ENCODE results near the gene METTL2B. TPM values are rescaled to one million over a fixed set of nuclear protein-coding genes. Genes with fewer than 3 reads are reported as not detected.
"Not testable (repeated sequence)": the region's sequence is repeated elsewhere in the genome, so short reads cannot be mapped to it uniquely, and the experiment has no call there.

Gene METTL2B
- total RNA-seq, 1 donor from 2014 or later = 26.3 TPM

- peak; percentile 9 for DNase-seq (ENCODE audit: low spot score)
- no peak overlapping the region for H3K4me3 Mint-ChIP-seq (ENCODE audit: unreplicated experiment)
- no peaks in the 10 kb centered on the region for H3K27me3 Mint-ChIP-seq (ENCODE audit: low read depth)
- peaks cover 6% of the 10 kb centered on the region for H3K4me1 Mint-ChIP-seq (ENCODE audit: low read depth)
- H3K27ac Mint-ChIP-seq (ENCODE audit: unreplicated experiment) = no peak overlapping the region
- TF ChIP-seq, protein P1, sequence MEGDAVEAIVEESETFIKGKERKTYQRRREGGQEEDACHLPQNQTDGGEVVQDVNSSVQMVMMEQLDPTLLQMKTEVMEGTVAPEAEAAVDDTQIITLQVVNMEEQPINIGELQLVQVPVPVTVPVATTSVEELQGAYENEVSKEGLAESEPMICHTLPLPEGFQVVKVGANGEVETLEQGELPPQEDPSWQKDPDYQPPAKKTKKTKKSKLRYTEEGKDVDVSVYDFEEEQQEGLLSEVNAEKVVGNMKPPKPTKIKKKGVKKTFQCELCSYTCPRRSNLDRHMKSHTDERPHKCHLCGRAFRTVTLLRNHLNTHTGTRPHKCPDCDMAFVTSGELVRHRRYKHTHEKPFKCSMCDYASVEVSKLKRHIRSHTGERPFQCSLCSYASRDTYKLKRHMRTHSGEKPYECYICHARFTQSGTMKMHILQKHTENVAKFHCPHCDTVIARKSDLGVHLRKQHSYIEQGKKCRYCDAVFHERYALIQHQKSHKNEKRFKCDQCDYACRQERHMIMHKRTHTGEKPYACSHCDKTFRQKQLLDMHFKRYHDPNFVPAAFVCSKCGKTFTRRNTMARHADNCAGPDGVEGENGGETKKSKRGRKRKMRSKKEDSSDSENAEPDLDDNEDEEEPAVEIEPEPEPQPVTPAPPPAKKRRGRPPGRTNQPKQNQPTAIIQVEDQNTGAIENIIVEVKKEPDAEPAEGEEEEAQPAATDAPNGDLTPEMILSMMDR (IDR thresholded peaks at IDR 0.05) = no peak
- peaks cover 9% of the 10 kb centered on the region for H3K36me3 Mint-ChIP-seq (ENCODE audit: low read depth)
- no peaks in the 10 kb centered on the region for H3K9me3 Mint-ChIP-seq (ENCODE audit: low read depth)
These were observed 74.4 kb downstream of the METTL2B start for GRCh38 chr7:128550920-128551319.

GRCh38 chr7:128554394-128554793 lies 77.8 kb downstream of the METTL2B start:
- H3K4me1 Mint-ChIP-seq (ENCODE audit: low read depth); H3K4me3 Mint-ChIP-seq (ENCODE audit: unreplicated experiment); H3K27ac Mint-ChIP-seq (ENCODE audit: unreplicated experiment); H3K27me3 Mint-ChIP-seq (ENCODE audit: low read depth); H3K9me3 Mint-ChIP-seq (ENCODE audit: low read depth); H3K36me3 Mint-ChIP-seq (ENCODE audit: low read depth); DNase-seq (ENCODE audit: low spot score): not testable (repeated sequence)

Other genes starting within 250 kb of the METTL2B start
- gene LEP, start 235.5 kb upstream of the METTL2B start, total RNA-seq = not detected in 3 replicates
- gene RBM28, start 132.8 kb upstream of the METTL2B start, total RNA-seq = 32.2 to 49.7 TPM (median 35.2 TPM) in 3 replicates
- 0.42 to 1.4 TPM (median 0.46 TPM) in 3 replicates for gene PRRT4, start 115.1 kb upstream of the METTL2B start, total RNA-seq
- 76.4 to 99.8 TPM (median 96.9 TPM) in 3 replicates for gene IMPDH1, start 66.8 kb upstream of the METTL2B start, total RNA-seq
- 11.8 to 15.8 TPM (median 14.7 TPM) in 3 replicates for gene HILPDA, start 20.9 kb upstream of the METTL2B start, total RNA-seq
- gene GARIN1A, start 195.5 kb downstream of the METTL2B start, total RNA-seq = 2.8 to 6.6 TPM (median 2.8 TPM) in 3 replicates